AG10803 (cell line): ENCODE measurements around the gene CNOT1.
"Not testable (repeated sequence)": the region's sequence is repeated elsewhere in the genome, so short reads cannot be mapped to it uniquely, and the experiment has no call there.

Source experiments
- DNase-seq: peaks from one replicate; pipeline ENCODE4 v3.0.0; 2010; ENCODE audit warnings: low read depth
- H3K4me3 ChIP-seq: 2 replicates; pipeline ENCODE4 v1.5.1; 2011; ENCODE audit warnings: mild to moderate bottlenecking, low read length, control low read depth
- CTCF ChIP-seq: conservative IDR thresholded peaks from 2 replicates; pipeline ENCODE4 v1.5.1; 2011; ENCODE audit warnings: mild to moderate bottlenecking, low read length, control low read depth, inconsistent platforms

CNOT1 gene

DNA sequence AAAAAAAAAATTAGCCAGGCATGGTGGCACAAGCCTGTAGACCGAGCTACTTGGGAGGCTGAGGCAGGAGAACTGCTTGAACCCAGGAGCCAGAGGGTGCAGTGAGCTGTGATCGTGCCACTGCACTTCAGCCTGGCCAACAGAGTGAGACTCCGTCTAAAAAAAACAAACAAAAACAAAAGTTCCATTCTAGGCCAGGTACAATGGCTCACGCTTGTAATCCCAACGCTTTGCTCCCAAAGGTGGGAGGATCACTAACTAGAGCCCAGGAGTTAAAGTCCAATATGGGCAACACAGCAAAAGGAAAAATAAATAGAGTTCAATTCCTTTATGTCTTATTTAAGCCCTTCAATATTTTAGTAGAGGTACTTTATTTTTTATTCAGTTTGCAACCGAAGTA lies 47.5 kb downstream of the CNOT1 start:
- TF ChIP-seq CTCF = no peak
- no peak for DNase-seq

GRCh38 chr16:58579587-58579986 lies 50.0 kb downstream of the CNOT1 start:
- no peak for TF ChIP-seq CTCF
- no peak overlapping the region for H3K4me3 ChIP-seq
- DNase-seq = no peak

More for the DNA sequence above, 47.5 kb downstream of the CNOT1 start:
- no peak overlapping the region for H3K4me3 ChIP-seq

DNA sequence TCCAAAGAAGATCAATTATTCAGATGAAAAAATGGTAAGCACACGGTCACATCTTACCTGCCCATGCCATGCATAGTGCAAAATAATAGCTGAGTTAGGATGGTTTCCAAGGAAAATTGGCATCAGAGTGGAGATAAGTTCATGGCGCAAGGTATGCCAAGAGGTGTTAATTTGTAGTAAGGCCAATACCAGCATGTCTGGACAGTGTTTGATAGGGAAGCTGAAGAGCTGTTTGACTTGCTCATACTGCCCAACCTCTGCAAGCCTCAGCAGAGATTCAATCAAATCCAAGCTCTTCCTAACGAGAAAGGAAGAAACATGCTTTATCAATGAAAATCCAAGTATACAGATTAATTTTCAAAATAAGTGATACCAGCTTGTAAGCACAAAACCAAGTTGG lies 51.0 kb downstream of the CNOT1 start:
- TF ChIP-seq CTCF = no peak
- no peak for DNase-seq
- H3K4me3 ChIP-seq = no peak overlapping the region

GRCh38 chr16:58577141-58577540 lies 52.5 kb downstream of the CNOT1 start:
- DNase-seq = peak; percentile 13
- no peak for TF ChIP-seq CTCF
- no peak overlapping the region for H3K4me3 ChIP-seq

DNA sequence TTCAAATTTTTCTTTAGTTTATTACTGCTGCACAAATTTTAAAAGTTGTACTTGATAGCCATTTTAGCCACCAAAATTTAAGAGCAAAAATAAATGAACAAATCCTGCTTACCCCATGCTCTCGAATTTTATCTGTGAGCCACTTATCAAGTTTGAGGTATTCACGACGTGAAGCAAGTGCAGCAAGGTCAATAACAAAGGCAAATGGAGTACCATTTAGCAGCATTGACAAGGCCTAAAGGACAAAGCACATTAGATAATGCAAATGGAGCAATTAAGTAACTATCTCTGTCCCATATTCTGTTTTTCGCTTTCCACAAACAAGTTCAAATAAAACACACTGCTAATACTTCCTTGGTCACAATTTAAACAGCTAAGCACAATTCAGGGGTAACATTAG lies 54.7 kb downstream of the CNOT1 start:
- no peak overlapping the region for H3K4me3 ChIP-seq
- no peak for TF ChIP-seq CTCF
- no peak for DNase-seq

DNA sequence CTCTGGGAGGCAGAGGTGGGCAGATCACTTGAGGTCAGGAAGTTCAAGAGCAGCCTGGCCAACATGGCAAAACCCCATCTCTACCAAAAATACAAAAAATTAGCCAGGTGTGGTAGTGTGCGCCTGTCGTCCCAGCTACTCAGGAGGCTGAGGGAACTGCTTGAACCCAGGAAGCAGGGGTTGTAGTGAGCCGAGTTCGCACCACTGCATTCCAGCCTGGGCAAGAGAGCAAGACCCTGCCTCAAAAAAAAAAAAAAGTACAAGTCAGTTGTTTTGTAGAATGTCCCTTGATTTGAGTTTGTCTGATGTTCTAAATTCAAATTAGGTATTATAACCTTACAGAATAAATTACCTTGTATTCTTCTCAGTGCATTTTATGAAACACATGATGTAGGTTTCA lies 63.9 kb downstream of the CNOT1 start:
- DNase-seq, H3K4me3 ChIP-seq: not testable (repeated sequence)

- H3K4me3 ChIP-seq = no peak overlapping the region
- DNase-seq = no peak
- TF ChIP-seq CTCF = no peak
Measured at GRCh38 chr16:58563775-58564174, 65.9 kb downstream of the CNOT1 start.

- TF ChIP-seq CTCF = no peak
- DNase-seq = peak; percentile 59
- no peak overlapping the region for H3K4me3 ChIP-seq
Measured at GRCh38 chr16:58563235-58563634, 66.4 kb downstream of the CNOT1 start.
